ENCODE data around the gene C6orf47. TPM values are rescaled to one million over a fixed set of nuclear protein-coding genes. Genes with fewer than 3 reads are reported as not detected.

The C6orf47 gene
- total and polyA plus RNA-seq, 2 of the 8 experiments (the other 6 are each of a cell fraction or from before 2014, with no cell fraction given): 4.7 to 14.6 TPM

DNA sequence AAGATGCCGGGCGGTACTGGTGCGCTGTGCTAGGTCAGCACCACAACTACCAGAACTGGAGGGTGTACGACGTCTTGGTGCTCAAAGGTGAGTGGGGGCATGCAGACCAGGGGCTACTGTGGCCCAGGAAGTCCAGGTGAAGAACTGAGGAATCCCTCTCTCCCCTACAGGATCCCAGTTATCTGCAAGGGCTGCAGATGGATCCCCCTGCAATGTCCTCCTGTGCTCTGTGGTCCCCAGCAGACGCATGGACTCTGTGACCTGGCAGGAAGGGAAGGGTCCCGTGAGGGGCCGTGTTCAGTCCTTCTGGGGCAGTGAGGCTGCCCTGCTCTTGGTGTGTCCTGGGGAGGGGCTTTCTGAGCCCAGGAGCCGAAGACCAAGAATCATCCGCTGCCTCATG lies 47.1 kb upstream of the C6orf47 start:
- no peak overlapping the region for H3K4me2 ChIP-seq (ENCODE audit: insufficient read depth in 1 of 2, low read depth in 2 of 2, low read length in 2 of 2)
- FAIRE-seq: no peak
- no peak overlapping the region for H4K91ac ChIP-seq (replicated peaks; ENCODE audit: insufficient read length, low read length)
- H3K23me2 ChIP-seq (ENCODE audit: low read depth, low read length): peaks cover 5% of the 10 kb centered on the region; the same call in 1 of the 2 replicates
- H3K27ac ChIP-seq (ENCODE audit: low read depth, low read length): no peak overlapping the region
- no peak overlapping the region for H2BK5ac ChIP-seq (ENCODE audit: low read depth, low read length)
- no peak overlapping the region for H3K56ac ChIP-seq (replicated peaks; ENCODE audit: insufficient read length, low read depth, low read length)
- ChIA-PET POLR2A (ENCODE audit: partially characterized antibody) (no interaction called here), CTCF (ENCODE audit: partially characterized antibody) (interaction anchor here (1.6 kb wide), 1 partner anchor 8 kb away, joined by 6 read pairs; the partner anchor contains the start of gene LY6G6D)
- H3K36me3 ChIP-seq (ENCODE audit: control insufficient read depth in 2 of 4, insufficient read depth in 4 of 4, low read length in 3 of 4): no peaks in the 10 kb centered on the region
- WGBS, 2 experiments (ENCODE audit: extremely low coverage in 1 of 2, insufficient coverage in 1 of 2, insufficient read length in 1 of 2, insufficient replicate concordance in 2 of 2, low coverage in 1 of 2, low lambda C conversion rate in 2 of 2, missing lambda C conversion rate in 1 of 2): 89% methylated on average over 10 of the region's 10 CpGs; no CpG with 5 or more reads in 1 of the 2 experiments
- no peak overlapping the region for H2BK120ac ChIP-seq (replicated peaks; ENCODE audit: low read depth, low read length)
- DNase-seq (ENCODE audit: low read depth in 1 of 2, low spot score in 2 of 2): no peak
- H3K9ac ChIP-seq (replicated peaks in 1 of 4; ENCODE audit: extremely low read depth in 1 of 4, low read depth in 3 of 4, low read length in 3 of 4): no peak overlapping the region
- H4K5ac ChIP-seq (ENCODE audit: insufficient read length, low read depth, low read length): no peak overlapping the region
- no peaks in the 10 kb centered on the region for H3K79me1 ChIP-seq (ENCODE audit: low read depth, low read length)
- H3K23ac ChIP-seq (ENCODE audit: insufficient read length): no peak overlapping the region
- H4K20me1 ChIP-seq (replicated peaks in 1 of 2; ENCODE audit: control insufficient read depth in 1 of 2, insufficient read depth in 2 of 2, low read length in 2 of 2): no peaks in the 10 kb centered on the region
- no peak overlapping the region for H2AK5ac ChIP-seq (ENCODE audit: low read depth, low read length)
- no peak overlapping the region for H4K8ac ChIP-seq (ENCODE audit: extremely low read depth, insufficient read depth, low read length)
- H2BK20ac ChIP-seq (ENCODE audit: low read length): no peak overlapping the region
- H3K9me3 ChIP-seq (ENCODE audit: insufficient read depth in 2 of 2, low read depth in 1 of 2, low read length in 1 of 2): no peaks in the 10 kb centered on the region
- H2AFZ ChIP-seq (ENCODE audit: low read length): no peak overlapping the region
- no peak overlapping the region for H2BK15ac ChIP-seq (ENCODE audit: low read length)
- no peak overlapping the region for H3K14ac ChIP-seq (ENCODE audit: insufficient read length)
- no peak overlapping the region for H3K18ac ChIP-seq (ENCODE audit: extremely low read depth, low read length)
- no peak overlapping the region for H3K4me3 ChIP-seq (ENCODE audit: extremely low read depth in 1 of 4, insufficient read depth in 2 of 4, low read depth in 3 of 4, low read length in 4 of 4)
- H3K4ac ChIP-seq (replicated peaks; ENCODE audit: insufficient read length, low read depth, low read length): no peak overlapping the region
- TF ChIP-seq KDM4A (IDR thresholded peaks at IDR 0.05; ENCODE audit: low read depth, low read length, severe bottlenecking): no peak
- no peak for TF ChIP-seq MAFK (IDR thresholded peaks at IDR 0.05; ENCODE audit: low read depth, low read length)
- TF ChIP-seq PHF8 (conservative IDR thresholded peaks at IDR 0.05; ENCODE audit: low read depth, low read length): no peak
- TF ChIP-seq, protein P1, sequence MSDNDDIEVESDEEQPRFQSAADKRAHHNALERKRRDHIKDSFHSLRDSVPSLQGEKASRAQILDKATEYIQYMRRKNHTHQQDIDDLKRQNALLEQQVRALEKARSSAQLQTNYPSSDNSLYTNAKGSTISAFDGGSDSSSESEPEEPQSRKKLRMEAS (IDR thresholded peaks at IDR 0.05): no peak
- no peak for TF ChIP-seq SIRT6 (IDR thresholded peaks at IDR 0.05; ENCODE audit: low read length)
- TF ChIP-seq ZNF274 (IDR thresholded peaks at IDR 0.05; ENCODE audit: borderline replicate concordance, extremely low read depth, low read length): no peak
- no peak for TF ChIP-seq CHD1 (IDR thresholded peaks at IDR 0.05; ENCODE audit: low read depth, low read length)
- H2BK12ac ChIP-seq (ENCODE audit: low read depth, low read length): no peak overlapping the region
- H3K27me3 ChIP-seq (replicated peaks in 1 of 4; ENCODE audit: control insufficient read depth in 3 of 4, extremely low read depth in 1 of 4, insufficient read depth in 3 of 4, low read length in 3 of 4): no peaks in the 10 kb centered on the region
- H3K4me1 ChIP-seq (replicated peaks in 1 of 4; ENCODE audit: control insufficient read depth in 3 of 4, insufficient read depth in 4 of 4, low read length in 3 of 4): peaks cover 0 to 4% (median 0%) of the 10 kb centered on the region in 4 experiments; a peak in 1 of 7 replicates
- H3K79me2 ChIP-seq (ENCODE audit: control insufficient read depth in 1 of 2, insufficient read depth in 2 of 2, low read length in 2 of 2): no peaks in the 10 kb centered on the region
